Transverse colon (tissue), 3 donors: ENCODE measurements around the gene CDIP1.

Experiments
- CTCF ChIP-seq, 5 experiments: fragments of 200-600 bp in 3 of 5; fragments of 450-650 bp in 2 of 5; sonication (generic) in 3 of 5; IDR thresholded peaks; 1 replicate in 2 of 5; 2 replicates in 3 of 5; pipeline ENCODE4 v1.5.1; 2016 to 2017; ENCODE audit warnings: antibody characterized with exemption in 5 of 5, inconsistent platforms in 3 of 5, mild to moderate bottlenecking in 2 of 5, moderate library complexity in 1 of 5
- POLR2A ChIP-seq: fragments of 450-650 bp; IDR thresholded peaks from one replicate; pipeline ENCODE4 v1.6.1; 2016; ENCODE audit warnings: antibody characterized with exemption, mild to moderate bottlenecking, moderate library complexity

- TF ChIP-seq POLR2A = no peak
- TF ChIP-seq CTCF (IDR thresholded peaks at IDR 0.05) = no peak
Observed at GRCh38 chr16:4580250-4580649, 41.7 kb upstream of the CDIP1 start.
